ENCODE measurements around the gene NSUN5.

- TF ChIP-seq, protein P1, sequence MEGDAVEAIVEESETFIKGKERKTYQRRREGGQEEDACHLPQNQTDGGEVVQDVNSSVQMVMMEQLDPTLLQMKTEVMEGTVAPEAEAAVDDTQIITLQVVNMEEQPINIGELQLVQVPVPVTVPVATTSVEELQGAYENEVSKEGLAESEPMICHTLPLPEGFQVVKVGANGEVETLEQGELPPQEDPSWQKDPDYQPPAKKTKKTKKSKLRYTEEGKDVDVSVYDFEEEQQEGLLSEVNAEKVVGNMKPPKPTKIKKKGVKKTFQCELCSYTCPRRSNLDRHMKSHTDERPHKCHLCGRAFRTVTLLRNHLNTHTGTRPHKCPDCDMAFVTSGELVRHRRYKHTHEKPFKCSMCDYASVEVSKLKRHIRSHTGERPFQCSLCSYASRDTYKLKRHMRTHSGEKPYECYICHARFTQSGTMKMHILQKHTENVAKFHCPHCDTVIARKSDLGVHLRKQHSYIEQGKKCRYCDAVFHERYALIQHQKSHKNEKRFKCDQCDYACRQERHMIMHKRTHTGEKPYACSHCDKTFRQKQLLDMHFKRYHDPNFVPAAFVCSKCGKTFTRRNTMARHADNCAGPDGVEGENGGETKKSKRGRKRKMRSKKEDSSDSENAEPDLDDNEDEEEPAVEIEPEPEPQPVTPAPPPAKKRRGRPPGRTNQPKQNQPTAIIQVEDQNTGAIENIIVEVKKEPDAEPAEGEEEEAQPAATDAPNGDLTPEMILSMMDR (IDR thresholded peaks at IDR 0.05), result no peak
- no peak for TF ChIP-seq POLR2A (IDR thresholded peaks at IDR 0.05)
- TF ChIP-seq EP300 (IDR thresholded peaks at IDR 0.05), result no peak
These were observed 4.3 kb upstream of the NSUN5 start for GRCh38 chr7:73312831-73313520.

Data from ovary (tissue), 3 donors.